GM18502 (cell line): Measurements from ENCODE around the gene SPATA24.
"Not testable (repeated sequence)": the region's sequence is repeated elsewhere in the genome, so short reads cannot be mapped to it uniquely, and the experiment has no call there.

Source experiments
- ATAC-seq: cut with Tn5 transposase; IDR thresholded peaks from one replicate; pipeline ENCODE4 v1.9.1; 2021; ENCODE audit warnings: mild to moderate bottlenecking; ENCODE audit not compliant: unreplicated experiment, poor library complexity

The SPATA24 gene

GRCh38 chr5:139358064-139358463 is 45.8 kb downstream of the SPATA24 start:
- ATAC-seq, result no peak

GRCh38 chr5:139355900-139356299 is 48.0 kb downstream of the SPATA24 start:
- not testable (repeated sequence) for ATAC-seq

DNA sequence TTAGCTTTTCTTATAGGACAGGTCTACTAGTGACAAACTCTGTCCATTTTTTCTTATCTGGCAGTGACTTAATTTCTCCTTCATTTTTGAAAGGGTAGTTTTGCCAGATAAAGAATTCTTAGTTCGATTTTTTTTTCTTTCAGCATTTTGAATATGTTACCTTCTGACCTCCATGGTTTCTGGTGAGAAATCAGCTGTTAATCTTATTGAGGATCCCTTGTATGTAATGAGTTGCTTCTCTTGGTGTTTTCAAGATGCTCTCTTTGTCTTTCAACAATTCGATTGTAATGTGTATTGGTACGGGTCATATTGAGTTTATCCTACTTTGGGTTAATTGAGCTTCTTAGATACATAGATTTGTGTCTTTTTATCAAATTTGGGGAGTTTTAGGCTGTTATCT is 49.7 kb downstream of the SPATA24 start:
- no peak for ATAC-seq

DNA sequence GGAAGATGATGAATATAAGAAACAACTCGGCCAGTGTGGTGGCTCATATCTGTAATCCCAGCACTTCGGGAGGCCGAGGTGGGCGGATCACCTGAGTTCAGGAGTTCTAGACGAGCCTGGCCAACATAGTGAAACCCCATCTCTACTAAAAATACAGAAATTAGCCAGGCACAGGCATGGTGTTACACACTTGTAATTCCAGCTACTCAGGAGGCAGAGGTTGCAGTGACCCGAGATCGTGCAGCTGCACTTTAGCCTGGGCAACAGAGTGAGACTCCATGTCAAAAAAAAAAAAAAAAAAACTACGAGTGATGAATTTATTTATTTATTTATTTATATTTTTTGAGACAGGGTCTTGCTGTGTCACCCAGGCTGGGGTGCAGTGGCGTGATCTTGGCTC is 56.0 kb downstream of the SPATA24 start:
- ATAC-seq, result not testable (repeated sequence)
